ENCODE results near the gene RABGAP1.

RABGAP1 gene

DNA sequence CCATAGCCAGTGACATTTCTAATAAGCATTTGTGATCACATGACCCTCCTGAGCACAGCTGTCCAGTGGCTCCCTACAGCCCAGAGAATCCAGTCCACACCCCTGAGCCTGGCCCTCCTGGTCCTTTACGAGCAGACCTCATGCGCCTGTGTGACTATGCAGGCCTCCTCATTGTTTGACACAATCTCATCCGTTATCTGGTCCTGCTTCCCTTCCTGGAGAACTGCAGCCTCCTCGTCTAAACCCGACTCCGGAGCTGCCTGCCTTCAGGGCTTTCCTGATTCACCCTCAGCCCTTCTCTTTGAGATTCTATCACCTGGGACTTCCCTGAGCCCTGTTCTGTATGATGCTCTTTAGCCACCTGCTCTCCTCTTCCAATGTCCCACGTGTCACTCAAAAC is 172.4 kb downstream of the RABGAP1 start:
- DNase-seq (ENCODE audit: low read depth) = no peak

DNA sequence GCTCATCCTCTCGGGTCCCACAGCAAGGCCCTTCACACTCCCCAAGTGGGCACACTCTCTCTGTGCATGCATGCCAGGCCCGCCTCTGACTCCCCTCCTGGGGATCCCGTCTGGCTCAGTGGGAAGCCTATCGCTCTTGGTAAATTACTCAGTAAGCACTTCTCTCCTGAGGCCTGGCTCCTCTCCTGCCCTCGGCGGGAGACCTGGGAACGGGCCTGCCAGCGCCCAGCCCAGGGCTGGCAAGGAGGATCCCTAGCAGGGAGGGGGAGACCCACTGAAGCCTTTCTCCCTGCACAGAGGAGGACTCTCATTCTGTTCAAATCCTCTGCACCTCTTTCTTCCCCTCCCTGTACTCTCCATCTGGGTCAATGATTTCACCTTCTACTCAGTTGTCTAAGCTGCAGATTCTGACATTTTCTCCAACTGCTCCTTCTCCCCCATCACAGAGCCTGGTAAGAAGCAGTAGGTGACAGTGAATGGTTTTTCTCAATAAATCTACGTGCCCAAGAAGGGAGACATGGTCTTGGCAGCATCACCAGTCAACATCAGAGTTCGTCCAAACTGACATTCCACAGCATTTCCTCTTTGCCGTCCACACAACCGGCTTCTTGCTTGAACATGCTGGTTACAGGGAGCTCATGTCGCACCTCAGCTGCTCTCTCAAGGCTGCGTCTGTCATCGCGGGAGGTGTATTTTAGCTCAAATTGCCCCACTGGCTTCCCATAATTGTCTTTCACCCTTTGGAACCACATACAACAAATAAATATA is 174.5 kb downstream of the RABGAP1 start:
- DNase-seq (ENCODE audit: low read depth) = no peak

DNA sequence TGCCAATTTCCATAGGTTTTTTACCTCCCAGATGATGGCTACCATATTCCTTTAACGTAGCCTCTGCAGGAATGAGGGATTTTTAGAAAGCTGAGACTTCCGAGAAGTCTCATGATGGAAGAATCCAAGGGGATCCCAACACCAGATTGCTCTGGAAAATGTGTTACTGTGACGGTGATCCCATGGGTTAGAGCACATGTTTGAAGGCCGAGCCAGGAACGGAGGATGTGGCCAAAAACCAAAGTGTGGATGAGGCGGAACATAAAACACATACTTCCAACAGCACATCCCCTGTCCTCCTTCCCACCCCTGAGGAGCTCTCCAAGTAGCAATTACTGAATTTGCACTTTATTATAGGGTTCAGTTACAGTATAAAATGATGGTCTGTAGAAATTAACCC is 175.2 kb downstream of the RABGAP1 start:
- no peak for DNase-seq (ENCODE audit: low read depth)

DNA sequence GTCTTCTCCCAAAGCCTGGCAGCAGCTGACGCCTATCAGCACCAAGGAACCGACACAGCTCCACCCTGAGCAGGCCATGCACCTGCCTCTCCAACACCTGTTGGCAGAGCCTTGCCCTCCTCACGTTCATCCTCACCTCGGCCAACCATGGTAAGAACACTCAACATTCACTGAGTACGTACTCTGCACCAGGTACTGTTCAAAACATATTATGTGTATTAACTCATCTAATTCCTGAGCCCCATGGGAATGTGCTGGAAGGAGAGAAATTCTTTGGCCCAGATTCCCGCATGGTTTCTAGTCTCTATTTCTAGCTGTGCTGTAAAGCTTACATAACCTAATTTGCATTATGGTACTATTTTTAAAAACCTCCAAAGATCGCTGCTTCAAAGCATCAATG is 178.7 kb downstream of the RABGAP1 start:
- DNase-seq (ENCODE audit: low read depth) = no peak

DNA sequence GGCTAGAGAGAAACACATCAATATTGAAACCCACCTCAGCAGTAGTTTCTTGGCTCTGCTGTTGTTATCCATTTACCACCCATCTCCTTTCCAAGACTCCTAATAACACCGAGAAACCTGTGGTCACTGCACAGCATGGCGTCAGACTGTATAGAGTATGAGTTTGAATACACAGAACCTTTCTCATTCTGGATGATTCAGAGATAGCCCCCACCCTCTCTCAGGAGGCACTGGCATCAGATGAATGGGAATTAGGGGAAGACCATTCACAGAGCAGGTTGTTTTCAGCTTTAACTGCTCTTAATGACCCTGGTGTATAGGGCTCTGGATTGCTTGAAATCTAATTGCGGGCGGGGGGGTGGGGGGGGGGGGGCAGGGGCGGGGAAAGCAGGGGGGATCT is 179.3 kb downstream of the RABGAP1 start:
- no peak for DNase-seq (ENCODE audit: low read depth)

DNA sequence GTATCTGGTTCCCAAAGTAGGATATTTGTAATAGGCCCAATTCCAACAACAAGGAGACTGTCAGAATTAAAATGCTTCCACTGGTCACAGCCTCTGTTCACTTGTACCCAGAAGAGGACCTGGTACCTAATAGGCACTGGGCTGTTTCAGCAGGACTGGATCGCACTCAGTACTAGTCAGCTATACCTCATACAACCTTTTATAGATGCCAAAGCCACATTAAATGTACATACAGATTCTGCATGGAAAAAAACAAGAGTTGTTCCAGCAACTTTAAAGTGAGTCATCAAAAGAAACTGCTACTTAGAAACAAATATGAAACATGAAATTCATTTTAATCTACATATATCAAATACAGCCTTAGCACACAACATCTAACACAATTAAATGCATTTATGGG is 180.1 kb downstream of the RABGAP1 start:
- DNase-seq (ENCODE audit: low read depth) = no peak

DNA sequence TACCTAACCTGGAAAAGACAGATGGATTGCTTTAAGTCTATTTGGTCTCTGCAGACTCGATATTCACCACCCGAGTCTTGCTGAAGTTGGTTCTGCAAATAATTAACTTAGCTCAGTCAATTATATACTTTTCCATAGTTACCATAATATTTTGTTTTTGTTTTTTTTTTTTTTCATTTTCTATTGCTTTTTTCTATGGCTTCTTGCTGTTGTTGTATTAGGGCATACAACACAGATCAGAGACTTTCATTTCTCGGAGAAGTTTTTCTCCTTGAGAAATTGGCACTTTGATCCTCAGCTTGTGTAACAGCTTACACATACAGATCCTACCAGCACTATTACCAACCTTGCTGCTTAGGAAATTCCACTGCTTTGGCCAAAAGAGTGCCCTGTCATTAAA is 180.6 kb downstream of the RABGAP1 start:
- no peak for DNase-seq (ENCODE audit: low read depth)

DNA sequence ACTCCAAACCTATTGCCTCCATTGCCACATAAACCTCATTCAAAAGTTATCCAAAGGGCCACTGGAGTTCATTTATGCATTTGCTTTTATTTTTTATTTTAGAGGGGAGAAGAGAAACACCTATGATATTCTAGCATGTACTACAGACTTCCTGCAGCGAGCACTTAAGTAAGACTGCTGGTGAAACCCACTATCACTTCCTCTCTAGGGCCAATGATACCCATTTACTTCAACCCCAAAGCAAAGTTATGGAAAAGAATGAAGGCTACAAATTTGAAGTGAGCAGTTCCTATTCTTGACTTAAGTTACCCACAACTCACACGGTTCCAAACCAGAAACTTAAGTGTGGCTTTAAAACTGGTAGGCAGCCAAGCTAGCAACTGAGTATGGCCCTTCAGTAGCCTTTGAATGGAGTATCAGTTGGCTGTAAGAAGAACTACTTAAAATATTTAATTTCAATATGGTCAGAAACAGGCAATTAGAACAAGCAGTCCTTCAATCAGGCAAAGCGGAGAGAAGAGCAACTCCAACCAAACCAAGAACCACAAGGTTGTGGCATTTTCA is 186.8 kb downstream of the RABGAP1 start:
- no peak for DNase-seq (ENCODE audit: low read depth)

DNA sequence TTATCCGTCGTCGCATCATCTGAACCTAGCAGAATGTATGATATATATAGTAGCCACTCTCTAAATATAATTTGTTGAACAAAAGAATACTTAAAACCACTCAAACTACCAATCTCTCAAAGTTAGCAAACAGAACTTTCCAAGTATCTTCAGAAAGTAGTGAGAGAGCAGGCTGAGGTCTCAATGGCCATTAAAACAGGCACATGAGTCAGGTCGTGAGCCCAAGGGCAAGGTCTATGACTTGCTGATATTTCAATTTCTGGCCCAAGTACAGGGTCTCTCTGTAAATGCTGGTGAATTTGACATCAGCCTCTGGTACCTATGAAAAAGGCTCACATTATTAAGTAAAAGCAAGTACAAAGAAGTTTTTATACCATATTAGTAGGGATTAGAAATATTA is 187.8 kb downstream of the RABGAP1 start:
- DNase-seq (ENCODE audit: low read depth) = no peak

DNA sequence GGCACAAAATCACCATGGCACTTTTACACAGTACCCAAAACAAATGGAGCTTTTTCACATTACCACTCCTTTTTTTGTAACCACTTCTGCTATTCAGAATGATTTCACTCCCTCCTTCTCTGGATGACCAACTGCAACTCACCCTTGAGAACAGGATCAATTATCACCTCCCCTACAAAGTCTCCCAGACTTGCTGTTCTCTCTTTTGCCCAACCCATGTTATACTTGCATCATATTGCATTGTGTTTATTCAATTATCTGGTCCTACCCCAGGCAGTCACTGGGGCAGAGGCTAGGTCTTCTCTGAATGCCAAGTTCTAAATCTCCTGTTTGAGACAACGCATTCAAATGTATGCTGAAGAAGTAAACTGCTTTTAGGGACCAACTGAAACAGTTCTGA is 188.6 kb downstream of the RABGAP1 start:
- DNase-seq (ENCODE audit: low read depth) = no peak

DNA sequence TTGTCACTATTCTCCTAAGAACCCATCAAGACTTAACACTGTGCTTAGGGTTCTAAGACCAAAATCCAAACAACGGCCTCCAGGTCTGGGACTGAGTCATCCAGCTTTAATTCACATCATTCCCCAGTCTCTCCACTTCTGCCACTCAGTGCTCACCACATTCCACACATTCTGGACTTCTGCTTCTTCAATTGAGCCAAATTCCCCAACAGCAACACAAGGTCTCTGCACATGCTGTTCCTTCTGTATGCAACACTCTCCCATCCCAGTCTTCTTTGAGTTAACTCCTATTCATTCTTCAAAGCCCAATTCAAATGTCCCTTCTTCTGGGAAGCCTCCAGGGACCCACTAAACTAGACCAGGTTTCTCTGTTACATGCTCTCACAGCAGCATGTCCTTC is 190.4 kb downstream of the RABGAP1 start:
- DNase-seq (ENCODE audit: low read depth) = no peak

DNA sequence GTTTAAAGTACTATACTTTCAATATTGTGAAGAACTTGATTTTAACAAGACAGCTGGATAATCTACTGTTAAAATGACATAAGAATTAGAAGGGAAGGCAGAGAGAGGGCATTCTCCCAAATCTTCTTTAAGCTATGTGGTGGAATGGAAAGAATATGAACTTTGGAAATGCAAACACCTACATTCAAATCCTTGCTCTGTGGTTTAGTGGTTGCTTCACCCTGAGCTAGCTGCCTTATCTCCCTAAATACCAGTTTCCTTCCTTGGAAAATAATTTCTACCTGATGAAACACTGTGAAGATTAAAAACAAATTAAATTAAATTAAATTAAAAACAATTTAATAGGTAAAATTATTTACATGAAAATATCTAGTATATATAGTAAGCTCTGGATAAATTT is 191.2 kb downstream of the RABGAP1 start:
- no peak for DNase-seq (ENCODE audit: low read depth)

DNA sequence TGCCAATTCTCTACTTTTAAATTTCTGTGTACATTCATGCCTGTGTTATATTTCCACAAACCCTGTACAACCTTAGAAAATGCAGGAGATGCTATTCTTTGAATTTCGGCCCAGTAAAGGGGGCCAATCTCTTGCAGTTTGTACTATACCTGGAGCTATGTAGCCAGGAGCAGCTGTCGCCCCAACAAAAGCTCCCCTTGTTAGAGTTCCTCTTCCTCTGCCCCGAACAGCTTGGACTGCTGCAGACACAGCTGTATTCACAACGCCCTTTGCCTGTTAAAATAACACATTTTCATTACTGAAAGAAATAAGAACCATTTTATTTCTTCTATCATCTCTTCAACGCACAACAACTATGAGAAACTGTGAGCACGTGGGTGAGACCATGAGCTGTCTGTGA is 191.9 kb downstream of the RABGAP1 start:
- no peak for DNase-seq (ENCODE audit: low read depth)

DNA sequence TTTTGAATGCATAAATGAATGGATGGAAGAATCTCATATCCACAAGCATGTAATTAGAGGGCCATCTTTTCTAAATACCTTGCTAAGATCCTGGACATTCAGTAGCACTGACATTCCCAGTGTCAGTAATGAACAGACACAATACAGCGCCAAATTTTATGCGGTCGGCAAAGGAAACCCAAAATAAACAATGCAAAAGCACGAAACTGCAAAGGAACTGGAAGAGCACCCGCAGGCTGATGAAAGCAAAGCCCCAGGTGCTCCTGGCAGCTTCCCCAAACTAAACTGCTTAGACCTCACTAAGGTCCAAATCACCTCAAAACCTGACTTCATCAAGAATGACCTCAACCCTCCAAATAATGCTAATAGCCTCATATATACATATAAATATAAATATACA is 194.6 kb downstream of the RABGAP1 start:
- no peak for DNase-seq (ENCODE audit: low read depth)

DNA sequence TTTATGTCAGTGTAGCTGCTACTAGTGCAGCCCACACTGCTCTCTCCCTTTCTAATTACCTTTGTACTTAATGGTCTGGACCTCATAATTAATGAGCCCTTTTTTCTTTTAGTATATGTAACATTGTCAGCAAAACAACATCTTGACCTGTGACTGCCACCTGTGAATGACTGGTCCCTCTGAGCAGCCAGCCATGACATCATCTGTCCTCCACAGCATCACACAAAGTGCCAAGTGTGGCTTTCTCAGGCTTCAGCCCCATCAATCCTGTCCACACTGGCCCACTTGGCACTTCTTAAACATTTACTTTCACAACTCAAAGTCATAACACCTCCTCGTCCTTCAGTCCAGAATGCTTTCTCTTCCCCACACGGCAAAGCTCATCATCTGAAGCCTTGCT is 197.3 kb downstream of the RABGAP1 start:
- no peak for DNase-seq (ENCODE audit: low read depth)

DNA sequence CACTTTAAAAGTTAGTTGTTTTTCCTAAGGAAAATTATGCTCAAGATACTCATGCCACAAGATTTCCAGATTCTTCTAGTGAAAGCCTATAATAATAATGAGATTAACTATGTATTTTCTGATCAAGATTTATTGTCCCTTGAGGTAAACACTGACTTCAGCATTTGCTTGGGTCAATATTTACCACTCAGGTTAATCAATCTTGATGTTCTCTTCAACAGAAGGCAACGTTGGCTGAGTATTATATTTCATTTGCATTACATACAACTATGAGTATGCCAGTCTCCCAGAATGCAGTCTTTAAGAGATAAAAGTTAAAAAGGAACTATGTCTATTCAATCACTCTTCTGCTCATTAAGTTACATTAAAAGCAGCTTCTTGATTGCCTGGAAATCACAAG is 208.2 kb downstream of the RABGAP1 start:
- no peak for DNase-seq (ENCODE audit: low read depth)

DNA sequence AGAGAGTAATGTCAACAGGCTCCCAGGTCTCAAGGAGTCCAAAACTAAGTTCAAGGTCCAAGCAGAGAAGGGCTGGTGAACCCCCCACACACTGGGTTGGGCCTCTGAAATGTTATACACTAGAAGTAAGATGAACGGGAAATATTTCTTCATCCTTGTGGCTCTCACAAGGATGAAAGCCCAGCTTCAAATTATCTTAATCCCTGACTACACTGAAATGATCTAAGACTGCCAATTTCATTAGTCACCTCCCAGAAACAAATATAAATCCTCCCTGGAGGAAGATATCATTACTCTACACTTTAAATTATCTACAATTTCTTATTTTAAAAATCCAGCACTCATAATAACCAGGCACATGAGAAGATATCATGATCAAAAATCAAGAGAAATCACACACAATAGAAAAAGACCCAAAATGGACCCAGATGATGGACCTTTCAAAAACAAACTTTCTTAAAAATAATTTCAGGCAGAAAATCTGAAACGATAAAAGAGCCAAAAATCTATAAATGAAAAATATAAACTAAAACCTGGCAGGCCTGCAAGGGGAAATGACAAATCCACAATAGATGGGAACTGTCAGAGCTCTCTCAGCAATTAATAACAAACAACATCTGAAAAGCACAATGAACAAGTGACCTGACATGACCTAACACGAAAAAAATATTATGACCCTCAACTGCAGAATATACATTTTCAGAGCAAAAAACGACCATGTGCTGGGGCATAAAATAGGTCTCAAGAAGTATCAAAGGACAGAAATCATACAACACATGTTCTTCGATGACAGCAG is 210.1 kb downstream of the RABGAP1 start:
- DNase-seq (ENCODE audit: low read depth) = no peak
